Measurements from ENCODE around the gene HRCT1.

DNA sequence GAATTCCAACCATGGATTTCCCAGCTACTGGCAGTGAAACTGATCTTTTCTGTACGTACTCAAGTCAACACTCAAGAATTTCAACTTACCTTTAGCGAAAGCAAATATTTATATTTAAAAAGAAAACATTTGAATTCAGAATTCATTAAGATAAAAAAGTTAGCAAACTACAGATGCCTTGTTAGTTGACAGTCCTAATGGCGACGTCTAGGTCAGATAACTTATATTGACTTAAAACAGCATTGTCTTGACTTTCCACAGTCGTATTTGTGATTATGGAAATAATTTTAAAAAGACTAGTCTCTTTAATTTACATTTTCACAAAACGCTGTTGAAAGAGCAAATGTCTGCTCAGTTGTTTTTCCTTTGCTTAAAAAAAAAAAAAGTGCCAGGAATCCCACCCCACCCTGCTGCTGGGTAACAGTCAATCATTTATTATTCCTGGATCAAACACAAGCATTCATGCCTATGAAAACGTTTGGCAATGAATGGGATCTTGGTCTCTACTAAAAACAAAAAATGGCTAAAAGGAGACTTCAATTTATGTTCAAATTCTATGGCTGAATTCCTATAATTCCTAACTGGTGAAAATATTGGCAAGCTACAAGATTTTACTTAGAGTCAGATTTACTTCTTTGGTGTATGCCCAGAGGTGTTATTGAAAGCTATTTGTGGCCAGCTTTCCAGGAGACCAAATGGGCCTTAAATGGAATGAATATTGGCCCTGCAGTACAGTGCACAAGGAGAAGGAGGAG lies 29.9 kb downstream of the HRCT1 start:
- TF ChIP-seq CTCF (conservative IDR thresholded peaks at IDR 0.05; ENCODE audit: low read length) (no peak), EZH2phosphoT487 (IDR thresholded peaks at IDR 0.05; ENCODE audit: borderline replicate concordance) (no peak)
